Right ventricle myocardium superior (tissue), 1 donor: Measurements from ENCODE around the gene CWC27. TPM values are rescaled to one million over a fixed set of nuclear protein-coding genes. Genes with fewer than 3 reads are reported as not detected.

Experiments used
- total RNA-seq: library from RNA; stranded (reverse); fragmentation: NEBNext Ultra II Directional; extraction: Animal tissue kit (Norgen Biotek cat#: 25700); gene quantifications from one replicate; pipeline ENCODE4 v1.2.1, GENCODE V29; 2021
- donor health status: DM: no; HTN: yes; CAD: no; lungs with severe emphysema.

The CWC27 gene
- total RNA-seq, 1 donor from 2014 or later: 22.4 TPM

Other genes with a start within 250 kb of the CWC27 start
- not detected for gene SHISAL2B, start 78.4 kb upstream of the CWC27 start, total RNA-seq
- gene SREK1IP1, start 239 bp upstream of the CWC27 start, total RNA-seq: 10.1 TPM